Measurements from ENCODE around the gene SLC25A13.
A peak's percentile ranks its signal among the peaks of the same experiment; 100 is the strongest.
"Not testable (repeated sequence)": the region's sequence is repeated elsewhere in the genome, so short reads cannot be mapped to it uniquely, and the experiment has no call there.

SLC25A13 gene

DNA sequence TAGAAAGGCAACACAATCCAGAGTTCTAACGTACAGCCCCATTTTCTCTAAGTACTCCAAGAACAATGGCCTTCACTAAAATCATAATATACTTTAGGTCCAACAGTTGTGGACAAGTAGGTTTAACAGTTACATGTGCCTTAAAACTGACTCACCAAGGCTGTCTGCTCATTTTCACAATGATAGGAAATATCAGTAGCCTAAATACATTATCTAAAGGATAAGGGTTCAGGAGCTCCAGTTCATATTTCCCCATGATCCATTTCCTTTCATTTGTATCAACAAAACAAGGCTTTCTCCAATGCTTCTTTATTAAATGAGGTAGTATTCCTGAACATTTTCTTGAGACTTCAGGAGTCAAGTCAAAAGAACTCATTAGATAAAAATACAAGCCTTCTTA, 164.0 kb downstream of the SLC25A13 start:
- Mint-ChIP-seq H3K9me3 (no peaks in the 10 kb centered on the region), H3K36me3 (ENCODE audit: low read depth) (peaks cover 65% of the 10 kb centered on the region), H3K27ac (no peak overlapping the region), H3K4me1 (peaks cover 6% of the 10 kb centered on the region), H3K4me3 (no peak overlapping the region), H3K27me3 (ENCODE audit: low read depth, poor library complexity) (no peaks in the 10 kb centered on the region)
- TF ChIP-seq, protein P1, sequence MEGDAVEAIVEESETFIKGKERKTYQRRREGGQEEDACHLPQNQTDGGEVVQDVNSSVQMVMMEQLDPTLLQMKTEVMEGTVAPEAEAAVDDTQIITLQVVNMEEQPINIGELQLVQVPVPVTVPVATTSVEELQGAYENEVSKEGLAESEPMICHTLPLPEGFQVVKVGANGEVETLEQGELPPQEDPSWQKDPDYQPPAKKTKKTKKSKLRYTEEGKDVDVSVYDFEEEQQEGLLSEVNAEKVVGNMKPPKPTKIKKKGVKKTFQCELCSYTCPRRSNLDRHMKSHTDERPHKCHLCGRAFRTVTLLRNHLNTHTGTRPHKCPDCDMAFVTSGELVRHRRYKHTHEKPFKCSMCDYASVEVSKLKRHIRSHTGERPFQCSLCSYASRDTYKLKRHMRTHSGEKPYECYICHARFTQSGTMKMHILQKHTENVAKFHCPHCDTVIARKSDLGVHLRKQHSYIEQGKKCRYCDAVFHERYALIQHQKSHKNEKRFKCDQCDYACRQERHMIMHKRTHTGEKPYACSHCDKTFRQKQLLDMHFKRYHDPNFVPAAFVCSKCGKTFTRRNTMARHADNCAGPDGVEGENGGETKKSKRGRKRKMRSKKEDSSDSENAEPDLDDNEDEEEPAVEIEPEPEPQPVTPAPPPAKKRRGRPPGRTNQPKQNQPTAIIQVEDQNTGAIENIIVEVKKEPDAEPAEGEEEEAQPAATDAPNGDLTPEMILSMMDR (IDR thresholded peaks at IDR 0.05): no peak
- no peak for DNase-seq

DNA sequence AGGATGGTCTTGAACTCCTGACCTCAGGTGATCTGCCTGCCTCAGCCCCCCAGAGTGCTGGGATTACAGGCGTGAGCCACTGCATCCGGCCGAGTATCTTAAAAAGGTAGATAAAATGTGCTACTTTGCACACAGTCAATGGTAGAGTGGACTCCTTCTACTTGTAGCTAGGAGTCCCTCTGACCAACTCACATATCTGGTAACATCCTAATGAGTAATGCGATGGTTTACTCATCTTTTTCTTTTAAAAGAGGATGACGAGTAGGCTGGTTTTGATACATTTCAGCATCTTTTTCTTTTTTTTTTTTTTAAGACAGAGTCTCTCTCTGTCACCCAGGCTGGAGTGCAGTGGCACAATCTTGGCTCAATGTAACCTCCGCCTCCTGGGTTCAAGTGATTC, 167.4 kb downstream of the SLC25A13 start:
- not testable (repeated sequence) for H3K4me3 Mint-ChIP-seq; DNase-seq; H3K27ac Mint-ChIP-seq; H3K4me1 Mint-ChIP-seq; H3K27me3 Mint-ChIP-seq (ENCODE audit: low read depth, poor library complexity); H3K9me3 Mint-ChIP-seq
- peaks cover 51% of the 10 kb centered on the region for H3K36me3 Mint-ChIP-seq (ENCODE audit: low read depth)

DNA sequence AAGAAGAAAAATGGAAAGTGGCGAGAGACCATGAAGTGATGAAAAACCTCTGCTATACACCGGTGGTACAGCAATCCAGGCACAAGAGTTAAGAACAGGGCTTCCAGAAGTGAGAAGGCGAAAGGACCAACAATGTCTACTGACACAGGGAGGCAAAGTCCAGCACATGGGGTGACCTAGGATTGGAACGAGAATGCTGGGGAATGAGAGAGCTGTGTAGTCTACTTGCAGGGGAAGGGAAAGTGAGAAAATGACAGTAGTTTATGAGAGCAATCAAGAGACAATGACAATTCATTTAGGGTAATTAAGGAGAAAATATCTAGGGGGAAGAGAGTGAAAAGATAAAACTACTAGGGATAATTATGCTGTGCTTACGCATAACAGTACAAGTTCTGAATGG, 169.2 kb downstream of the SLC25A13 start:
- TF ChIP-seq, protein P1 (IDR thresholded peaks at IDR 0.05): no peak
- no peak for DNase-seq
- Mint-ChIP-seq H3K9me3 (no peaks in the 10 kb centered on the region), H3K4me1 (no peaks in the 10 kb centered on the region), H3K36me3 (ENCODE audit: low read depth) (peaks cover 40% of the 10 kb centered on the region), H3K4me3 (no peak overlapping the region), H3K27me3 (ENCODE audit: low read depth, poor library complexity) (no peaks in the 10 kb centered on the region), H3K27ac (no peak overlapping the region)

DNA sequence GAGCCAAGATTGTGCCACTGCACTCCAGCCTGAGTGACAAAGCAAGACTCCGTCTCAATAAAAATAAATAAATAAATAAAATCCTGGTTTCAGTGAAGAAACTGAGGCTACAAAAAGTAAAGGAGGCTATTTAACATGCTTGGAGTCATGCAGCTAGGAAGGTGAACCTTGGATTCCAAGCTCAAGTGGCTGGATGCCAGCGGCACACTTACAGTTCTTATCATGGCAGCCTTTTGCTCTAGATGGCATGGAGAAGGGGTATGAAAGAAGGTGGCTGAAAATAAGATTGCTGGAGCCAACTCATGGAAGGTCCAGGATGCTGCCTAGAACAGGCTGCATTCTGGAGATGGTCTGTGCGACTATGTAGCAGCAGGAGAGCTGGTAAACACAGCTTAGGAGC, 170.0 kb downstream of the SLC25A13 start:
- Mint-ChIP-seq H3K27me3 (ENCODE audit: low read depth, poor library complexity) (no peaks in the 10 kb centered on the region), H3K4me3 (no peak overlapping the region), H3K9me3 (no peaks in the 10 kb centered on the region), H3K27ac (peak overlapping the region; percentile 10), H3K36me3 (ENCODE audit: low read depth) (peaks cover 33% of the 10 kb centered on the region), H3K4me1 (no peaks in the 10 kb centered on the region)
- TF ChIP-seq, protein P1 (IDR thresholded peaks at IDR 0.05): no peak
- no peak for DNase-seq

DNA sequence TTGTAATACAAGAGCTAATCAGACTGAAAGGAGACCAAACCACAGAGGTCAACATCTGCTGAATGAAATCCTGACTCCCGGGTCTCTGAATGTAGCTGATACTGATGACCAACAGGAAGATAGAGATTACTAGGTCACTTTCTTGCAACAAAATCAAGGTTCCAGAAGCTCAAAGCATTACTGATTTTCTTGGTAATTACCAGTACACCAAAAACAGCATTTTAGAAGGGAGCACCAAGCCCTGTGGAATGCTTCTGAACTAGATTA, 177.7 kb downstream of the SLC25A13 start:
- Mint-ChIP-seq H3K36me3 (ENCODE audit: low read depth) (peaks cover 58% of the 10 kb centered on the region), H3K27me3 (ENCODE audit: low read depth, poor library complexity) (no peaks in the 10 kb centered on the region), H3K27ac (no peak overlapping the region), H3K4me1 (no peaks in the 10 kb centered on the region), H3K4me3 (no peak overlapping the region), H3K9me3 (no peaks in the 10 kb centered on the region)
- TF ChIP-seq, protein P1 (IDR thresholded peaks at IDR 0.05): no peak
- no peak for DNase-seq

DNA sequence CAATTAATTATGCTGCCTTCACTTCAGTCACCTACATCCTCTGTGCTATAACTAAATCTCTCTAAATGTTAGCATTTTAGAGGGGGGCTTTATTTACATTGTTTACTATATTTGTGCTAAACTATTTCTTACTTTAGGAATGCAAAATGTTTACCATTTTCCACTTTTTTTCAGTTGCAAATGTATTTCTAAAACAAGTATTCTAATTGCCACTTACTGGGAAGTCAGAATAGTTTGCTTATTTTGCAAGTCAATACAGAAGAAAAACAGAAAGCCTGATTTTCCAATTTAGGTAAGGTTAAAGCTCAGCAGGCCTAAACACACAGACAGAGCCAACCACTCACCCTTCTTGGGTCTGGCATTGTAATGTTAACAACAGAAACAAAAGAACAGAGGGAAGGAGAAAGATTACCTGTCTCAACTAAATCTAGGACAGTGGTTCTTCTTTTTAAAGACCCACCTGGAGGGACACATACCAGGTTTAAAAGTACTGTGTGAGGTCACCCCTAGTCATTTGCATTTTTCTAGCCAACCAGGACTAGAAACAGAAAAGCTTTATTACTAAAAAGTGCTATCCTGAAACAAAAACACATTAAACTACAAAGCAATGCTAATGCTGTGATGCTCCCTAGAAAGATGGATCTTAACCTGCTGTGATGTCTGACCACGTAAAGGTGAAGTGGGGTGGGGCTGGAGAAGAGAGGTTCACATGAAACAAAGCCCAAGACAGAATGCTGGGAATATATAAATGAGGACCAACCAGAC, 178.2 kb downstream of the SLC25A13 start:
- no peaks in the 10 kb centered on the region for H3K4me1 Mint-ChIP-seq
- no peak overlapping the region for H3K27ac Mint-ChIP-seq
- no peak overlapping the region for H3K4me3 Mint-ChIP-seq
- no peaks in the 10 kb centered on the region for H3K9me3 Mint-ChIP-seq
- TF ChIP-seq, protein P1 (IDR thresholded peaks at IDR 0.05): no peak
- H3K36me3 Mint-ChIP-seq (ENCODE audit: low read depth): peaks cover 63% of the 10 kb centered on the region
- H3K27me3 Mint-ChIP-seq (ENCODE audit: low read depth, poor library complexity): no peaks in the 10 kb centered on the region
- no peak for DNase-seq

Data from nephron progenitor cell (in vitro differentiated cells).